AG04449 (cell line): ENCODE results near the gene RNF187.

Experiments
- CTCF ChIA-PET: fragments of 350-600 bp; formaldehyde crosslinking; extraction: SDS; loops from one replicate; lab custom pipeline; 2021; ENCODE audit warnings: antibody characterized with exemption; lab: Yijun Ruan, JAX
- POLR2A ChIA-PET: fragments of 400-600, 350-600 bp; formaldehyde crosslinking; extraction: SDS; loops from one replicate; lab custom pipeline; 2020; ENCODE audit warnings: antibody characterized with exemption, inconsistent platforms; lab: Yijun Ruan, JAX
- DNase-seq: peaks from one replicate; pipeline ENCODE4 v3.0.0-alpha.2; 2010; ENCODE audit warnings: low read depth, low spot score
- H3K4me3 ChIP-seq: 2 replicates; pipeline ENCODE4 v1.5.1; 2011; ENCODE audit warnings: low read depth, mild to moderate bottlenecking, control low read depth, low read length
- CTCF ChIP-seq: IDR thresholded peaks from one replicate; pipeline ENCODE4 v1.5.1; 2011; ENCODE audit warnings: mild to moderate bottlenecking, moderate library complexity, low read length, control low read depth, inconsistent platforms; ENCODE audit not compliant: insufficient read depth; ENCODE audit errors: missing control alignments

Gene RNF187

GRCh38 chr1:228543396-228543795, 56.2 kb downstream of the RNF187 start:
- no peak overlapping the region for H3K4me3 ChIP-seq
- POLR2A ChIA-PET, result no interaction called here
- TF ChIP-seq CTCF, result no peak
- CTCF ChIA-PET, result no interaction called here
- no peak for DNase-seq

GRCh38 chr1:228544021-228544850, 57.1 kb downstream of the RNF187 start:
- H3K4me3 ChIP-seq, result no peak overlapping the region
- ChIA-PET CTCF (no interaction called here), POLR2A (no interaction called here)
- TF ChIP-seq CTCF, result no peak
- DNase-seq, result no peak

GRCh38 chr1:228544921-228545591, 57.9 kb downstream of the RNF187 start:
- no peak for DNase-seq
- no peak for TF ChIP-seq CTCF
- CTCF ChIA-PET, result no interaction called here
- POLR2A ChIA-PET, result no interaction called here
- no peak overlapping the region for H3K4me3 ChIP-seq
